A549 (cell line): Measurements from ENCODE around the gene DGKH. TPM values are rescaled to one million over a fixed set of nuclear protein-coding genes. Genes with fewer than 3 reads are reported as not detected.

ENCODE experiments used
- ATAC-seq, 2 experiments: fragments of 200-7000 bp in 1 of 2; fragments of >200 bp in 1 of 2; cut with Nextera tagmentation in 1 of 2; cut with Tn5 transposase in 1 of 2; 3 replicates each; pipeline versions ENCODE4 v1.8.0 to v1.9.1; 2018 to 2020; ENCODE audit warnings: mild to moderate bottlenecking in 1 of 2, moderate library complexity in 1 of 2
- CTCF ChIA-PET: fragments of 300-600 bp; sonication (Branson Sonifier 250); formaldehyde crosslinking; extraction: SDS; loops from one replicate; lab custom pipeline; 2021; ENCODE audit warnings: antibody characterized with exemption, inconsistent platforms; lab: Yijun Ruan, JAX
- POLR2A ChIA-PET: fragments of 350-600 bp; formaldehyde crosslinking; extraction: SDS; loops from one replicate; lab custom pipeline; 2021; ENCODE audit warnings: antibody characterized with exemption, inconsistent platforms; lab: Yijun Ruan, JAX
- DNase-seq, 2 experiments: peaks; one replicate each; pipeline versions ENCODE4 v3.0.0 to v3.0.0-alpha.2; 2011 to 2016; ENCODE audit warnings: low read depth in 1 of 2, low spot score in 1 of 2
- FAIRE-seq: peaks from 2 replicates; lab custom pipeline; 2011; peaks lifted over from hg19 to GRCh38; lab: Jason Lieb, UNC
- H3K27ac ChIP-seq, 2 experiments: fragments of >200 bp; sonication (Bioruptor Twin); formaldehyde crosslinking; 3 replicates each; pipeline ENCODE4 v1.5.1; 2016 to 2017
- H3K4me1 ChIP-seq: fragments of >200 bp; sonication (Bioruptor Twin); formaldehyde crosslinking; 3 replicates; pipeline ENCODE4 v1.6.1; 2016
- H3K4me2 ChIP-seq: fragments of >200 bp; sonication (Bioruptor Twin); formaldehyde crosslinking; 3 replicates; pipeline ENCODE4 v1.6.1; 2016
- H3K4me3 ChIP-seq: fragments of >200 bp; sonication (Bioruptor Twin); formaldehyde crosslinking; 3 replicates; pipeline ENCODE4 v1.5.1; 2016
- H3K9me3 ChIP-seq: fragments of >200 bp; sonication (Bioruptor Twin); formaldehyde crosslinking; 3 replicates; pipeline ENCODE4 v1.6.1; 2016
- BHLHE40 ChIP-seq: IDR thresholded peaks from 2 replicates; pipeline ENCODE4 v1.6.1; 2012; ENCODE audit warnings: low read depth, low read length, inconsistent platforms
- CBX2 ChIP-seq: fragments of 200-600 bp; sonication (generic); IDR thresholded peaks from 2 replicates; pipeline ENCODE4 v1.6.1; 2016; ENCODE audit warnings: low read depth, mild to moderate bottlenecking, borderline replicate concordance
- CBX8 ChIP-seq: fragments of 200-600 bp; sonication (generic); IDR thresholded peaks from 2 replicates; pipeline ENCODE4 v1.6.1; 2016
- CEBPB ChIP-seq, 2 experiments: fragments of >200 bp in 1 of 2; sonication (Bioruptor Twin) in 1 of 2; formaldehyde crosslinking in 1 of 2; IDR thresholded peaks; 2 replicates each; pipeline ENCODE4 v1.6.1; 2012 to 2016
- CHD2 ChIP-seq: fragments of 150-350 bp; IDR thresholded peaks from 2 replicates; pipeline ENCODE4 v1.6.1; 2014; ENCODE audit warnings: low read length; ENCODE audit not compliant: partially characterized antibody
- CHD4 ChIP-seq: fragments of 200-600 bp; sonication (generic); IDR thresholded peaks from 2 replicates; pipeline ENCODE4 v1.6.1; 2016; ENCODE audit warnings: antibody characterized with exemption, mild to moderate bottlenecking, borderline replicate concordance
- EHF ChIP-seq: fragments of 250-450 bp; sonication (Bioruptor Pico); IDR thresholded peaks from 2 replicates; pipeline ENCODE4 v1.5.0; 2020; ENCODE audit warnings: mild to moderate bottlenecking
- FOSB ChIP-seq: fragments of 250-450 bp; sonication (Bioruptor Pico); IDR thresholded peaks from 2 replicates; pipeline ENCODE4 v1.5.0; 2020; ENCODE audit warnings: mild to moderate bottlenecking, moderate library complexity
- FOSL2 ChIP-seq, 2 experiments: fragments of 450-650 bp in 1 of 2; fragments of >200 bp in 1 of 2; sonication (Bioruptor Twin) in 1 of 2; formaldehyde crosslinking; IDR thresholded peaks; 2 replicates each; pipeline versions ENCODE4 v1.5.0 to v1.6.1; 2016 to 2020; ENCODE audit warnings: mild to moderate bottlenecking in 1 of 2, moderate library complexity in 1 of 2
- HDAC2 ChIP-seq: fragments of 200-600 bp; sonication (generic); IDR thresholded peaks from 2 replicates; pipeline ENCODE4 v1.6.1; 2016
- HOXB13 ChIP-seq: fragments of 250-450 bp; sonication (Bioruptor Pico); IDR thresholded peaks from 2 replicates; pipeline ENCODE4 v1.5.0; 2020; ENCODE audit warnings: low read depth, mild to moderate bottlenecking, moderate library complexity
- JUNB ChIP-seq: fragments of >200 bp; sonication (Bioruptor Twin); formaldehyde crosslinking; IDR thresholded peaks from 2 replicates; pipeline ENCODE4 v1.6.1; 2016
- MAFK ChIP-seq: fragments of 450-650 bp; IDR thresholded peaks from 2 replicates; pipeline ENCODE4 v1.6.1; 2014; ENCODE audit not compliant: partially characterized antibody
- MYC ChIP-seq: IDR thresholded peaks from 2 replicates; pipeline ENCODE4 v1.6.1; 2012; ENCODE audit warnings: mild to moderate bottlenecking, inconsistent platforms, low read length, improper control_type of control experiment, borderline replicate concordance
- NPAS2 ChIP-seq: fragments of 250-450 bp; sonication (Bioruptor Pico); IDR thresholded peaks from 2 replicates; pipeline ENCODE4 v1.8.0; 2022; ENCODE audit warnings: mild to moderate bottlenecking, moderate library complexity, borderline replicate concordance
- NR3C1 ChIP-seq: fragments of >200 bp; sonication (Bioruptor Twin); formaldehyde crosslinking; IDR thresholded peaks from 3 replicates; pipeline ENCODE4 v1.6.1; 2017
- PHF8 ChIP-seq: fragments of 200-600 bp; sonication (generic); IDR thresholded peaks from 2 replicates; pipeline ENCODE4 v1.6.1; 2016; ENCODE audit warnings: low read depth, mild to moderate bottlenecking, antibody characterized with exemption, moderate library complexity, borderline replicate concordance
- POLR2A ChIP-seq: IDR thresholded peaks from 2 replicates; pipeline ENCODE4 v1.6.1; 2012; ENCODE audit warnings: mild to moderate bottlenecking, low read length
- POLR2AphosphoS2 ChIP-seq: conservative IDR thresholded peaks from 2 replicates; pipeline ENCODE4 v1.6.1; 2012; ENCODE audit warnings: low read length, improper control_type of control experiment, inconsistent platforms
- RARB ChIP-seq: fragments of 250-450 bp; sonication (Bioruptor Pico); IDR thresholded peaks from 2 replicates; pipeline ENCODE4 v1.8.0; 2021; ENCODE audit warnings: mild to moderate bottlenecking, moderate library complexity
- SREBF2 ChIP-seq: fragments of 450-650 bp; IDR thresholded peaks from 2 replicates; pipeline ENCODE4 v1.6.1; 2014; ENCODE audit warnings: mild to moderate bottlenecking, moderate library complexity
- TFCP2L1 ChIP-seq: fragments of 250-450 bp; sonication (Bioruptor Pico); IDR thresholded peaks from 2 replicates; pipeline ENCODE4 v1.5.0; 2021; ENCODE audit warnings: mild to moderate bottlenecking
- TP53 ChIP-seq: fragments of 250-450 bp; sonication (Bioruptor Pico); IDR thresholded peaks from 2 replicates; pipeline ENCODE4 v1.5.0; 2021; ENCODE audit warnings: mild to moderate bottlenecking, moderate library complexity
- ZC3H11A ChIP-seq: fragments of 450-650 bp; IDR thresholded peaks from 2 replicates; pipeline ENCODE4 v1.6.1; 2014; ENCODE audit warnings: antibody characterized with exemption, mild to moderate bottlenecking
- ZNF302 ChIP-seq: fragments of 250-450 bp; sonication (Bioruptor Pico); IDR thresholded peaks from 2 replicates; pipeline ENCODE4 v1.9.0; 2021; ENCODE audit warnings: inconsistent platforms, mild to moderate bottlenecking, moderate library complexity
- WGBS: methylation state at CpG from one replicate; pipeline ENCODE4 v1.1.6; 2017; ENCODE audit errors: missing lambda C conversion rate; 5-methylcytosine and 5-hydroxymethylcytosine counted together
- polyA plus RNA-seq, 4 experiments: library from polyadenylated mRNA; depleted of rRNA in 3 of 4; stranded (reverse); fragments of >200 nt; fragmentation: RNase III in 1 of 4; extraction: RNeasy Plus Mini Kit Qiagen cat#74134 plus additional on column Dnase treatment in 1 of 4; gene quantifications; 2 replicates in 3 of 4; 3 replicates in 1 of 4; pipeline ENCODE4 v1.2.3, GENCODE V29; 2011 to 2017
- TF ChIP-seq, protein P1 (sequence below): fragments of >200 bp; sonication (Bioruptor Twin); formaldehyde crosslinking; IDR thresholded peaks from 2 replicates; pipeline ENCODE4 v1.6.1; 2016
- TF ChIP-seq, protein P2 (sequence below): fragments of 450-650 bp; IDR thresholded peaks from 2 replicates; pipeline ENCODE4 v1.6.1; 2014; ENCODE audit warnings: antibody characterized with exemption
- TF ChIP-seq, protein P3 (sequence below): fragments of >200 bp; sonication (Bioruptor Twin); formaldehyde crosslinking; IDR thresholded peaks from 3 replicates; pipeline ENCODE4 v1.6.1; 2016

DGKH gene
- polyA plus RNA-seq, 2 of the 4 experiments (the other 2 are of a cell fraction) = 3.8 to 6.7 TPM

DNA sequence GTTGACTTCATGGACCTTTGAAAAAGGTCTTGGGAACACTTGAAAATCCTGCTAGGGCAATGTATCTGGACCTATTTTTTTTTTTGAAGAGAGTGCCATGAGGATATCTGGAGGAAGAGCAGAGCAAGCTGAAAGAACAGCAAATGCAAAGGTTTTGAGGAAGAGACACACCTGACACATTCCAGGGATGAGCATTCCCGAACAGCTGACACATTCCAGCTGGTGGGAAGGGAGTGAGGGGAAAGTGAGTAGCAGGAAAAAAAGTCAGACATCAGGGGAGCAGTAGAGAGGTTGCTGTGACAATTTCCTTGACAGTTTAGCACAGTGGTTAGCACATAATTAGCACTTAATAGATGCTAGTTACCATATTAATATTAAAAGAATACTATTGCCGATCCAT lies 14.7 kb downstream of the DGKH start:
- CTCF ChIA-PET = interaction anchor here (1.5 kb wide), 2 partner anchors 14 to 48 kb away, joined by 3 to 5 read pairs; no protein-coding TSS in a partner anchor
- Histone ChIP-seq H3K9me3 (no peaks in the 10 kb centered on the region), H3K4me1 (no peaks in the 10 kb centered on the region), H3K4me3 (no peak overlapping the region), H3K27ac (no peak overlapping the region), H3K4me2 (no peak overlapping the region)
- ATAC-seq (no peak), DNase-seq (no peak), FAIRE-seq (no peak)
- TF ChIP-seq ZNF302 (CRISPR knock-in tag) (no peak), MYC (no peak), RARB (CRISPR knock-in tag) (no peak), POLR2A (no peak), FOSB (no peak), NR3C1 (no peak), MAFK (no peak), JUNB (no peak), CHD2 (no peak), TP53 (CRISPR knock-in tag) (no peak), PHF8 (no peak), CEBPB (IDR thresholded peaks at IDR 0.05) (no peak), EHF (CRISPR knock-in tag) (no peak), NPAS2 (CRISPR knock-in tag) (no peak), POLR2AphosphoS2 (no peak), BHLHE40 (no peak), CHD4 (no peak)
- TF ChIP-seq, protein P1, sequence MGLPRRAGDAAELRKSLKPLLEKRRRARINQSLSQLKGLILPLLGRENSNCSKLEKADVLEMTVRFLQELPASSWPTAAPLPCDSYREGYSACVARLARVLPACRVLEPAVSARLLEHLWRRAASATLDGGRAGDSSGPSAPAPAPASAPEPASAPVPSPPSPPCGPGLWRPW = no peak
- 92% methylated on average over 2 of the region's 2 CpGs for WGBS
- POLR2A ChIA-PET = no interaction called here

DNA sequence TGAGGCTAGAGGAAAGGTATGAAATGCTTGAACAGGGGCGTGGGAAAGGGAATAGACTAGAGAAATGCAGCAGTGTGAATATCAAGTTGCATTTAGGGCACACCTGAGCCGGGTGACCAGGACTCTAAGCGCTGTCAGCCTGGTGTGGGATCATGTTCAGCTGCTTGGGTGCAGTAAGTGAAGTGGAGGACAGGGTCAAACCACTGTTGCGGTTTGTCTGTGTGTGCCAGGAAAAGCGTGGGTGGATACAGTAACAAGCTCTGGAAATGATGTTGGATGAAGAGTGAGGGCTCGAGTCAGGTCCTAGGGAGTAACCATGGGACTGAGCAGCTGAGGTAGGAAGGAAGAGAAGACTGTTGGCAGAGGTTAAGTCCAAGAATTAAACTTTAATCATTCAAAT lies 15.8 kb downstream of the DGKH start:
- no peaks in the 10 kb centered on the region for H3K4me1 ChIP-seq
- 89% methylated on average over 6 of the region's 6 CpGs for WGBS
- no peak for FAIRE-seq
- no peak overlapping the region for H3K4me2 ChIP-seq
- CTCF ChIA-PET = no interaction called here
- H3K27ac ChIP-seq = no peak overlapping the region
- TF ChIP-seq CBX2 = no peak
- TF ChIP-seq TFCP2L1 (CRISPR knock-in tag) = no peak
- TF ChIP-seq EHF (CRISPR knock-in tag) = no peak
- TF ChIP-seq, protein P2, sequence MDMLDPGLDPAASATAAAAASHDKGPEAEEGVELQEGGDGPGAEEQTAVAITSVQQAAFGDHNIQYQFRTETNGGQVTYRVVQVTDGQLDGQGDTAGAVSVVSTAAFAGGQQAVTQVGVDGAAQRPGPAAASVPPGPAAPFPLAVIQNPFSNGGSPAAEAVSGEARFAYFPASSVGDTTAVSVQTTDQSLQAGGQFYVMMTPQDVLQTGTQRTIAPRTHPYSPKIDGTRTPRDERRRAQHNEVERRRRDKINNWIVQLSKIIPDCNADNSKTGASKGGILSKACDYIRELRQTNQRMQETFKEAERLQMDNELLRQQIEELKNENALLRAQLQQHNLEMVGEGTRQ = no peak
- TF ChIP-seq MAFK = no peak
- no peak for TF ChIP-seq HOXB13 (CRISPR knock-in tag)
- TF ChIP-seq CBX8 = no peak
- TF ChIP-seq HDAC2 = no peak
- no peak for TF ChIP-seq ZC3H11A
- no peak for TF ChIP-seq TP53 (CRISPR knock-in tag)
- TF ChIP-seq SREBF2 = no peak
- TF ChIP-seq FOSL2 (IDR thresholded peaks at IDR 0.05) = no peak
- no peak for TF ChIP-seq FOSL2 (CRISPR knock-in tag; IDR thresholded peaks at IDR 0.05)
- no peak for TF ChIP-seq RARB (CRISPR knock-in tag)
- TF ChIP-seq, protein P3, sequence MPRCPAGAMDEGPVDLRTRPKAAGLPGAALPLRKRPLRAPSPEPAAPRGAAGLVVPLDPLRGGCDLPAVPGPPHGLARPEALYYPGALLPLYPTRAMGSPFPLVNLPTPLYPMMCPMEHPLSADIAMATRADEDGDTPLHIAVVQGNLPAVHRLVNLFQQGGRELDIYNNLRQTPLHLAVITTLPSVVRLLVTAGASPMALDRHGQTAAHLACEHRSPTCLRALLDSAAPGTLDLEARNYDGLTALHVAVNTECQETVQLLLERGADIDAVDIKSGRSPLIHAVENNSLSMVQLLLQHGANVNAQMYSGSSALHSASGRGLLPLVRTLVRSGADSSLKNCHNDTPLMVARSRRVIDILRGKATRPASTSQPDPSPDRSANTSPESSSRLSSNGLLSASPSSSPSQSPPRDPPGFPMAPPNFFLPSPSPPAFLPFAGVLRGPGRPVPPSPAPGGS = no peak
- TF ChIP-seq, all 56 proteins: peak for 0
- no peak for ATAC-seq
- no peak for DNase-seq
- Histone ChIP-seq H3K9me3 (no peaks in the 10 kb centered on the region), H3K4me3 (no peak overlapping the region)
- POLR2A ChIA-PET = no interaction called here
